Activated naive CD4-positive, alpha-beta T cell treated with anti-CD3 and anti-CD28 coated beads, Interleukin-2, amount 10 ng/mL, durations not matched to agents 7 days and 5 days (primary cell): Measurements from ENCODE around the gene SENP6.
"Not testable (repeated sequence)": the region's sequence is repeated elsewhere in the genome, so short reads cannot be mapped to it uniquely, and the experiment has no call there.

Source experiments
- CTCF ChIA-PET: fragments of 350-600 bp; sonication (Branson Sonifier 250); formaldehyde crosslinking; loops from one replicate; lab custom pipeline; 2021; ENCODE audit warnings: antibody characterized with exemption; lab: Charles Lee
- DNase-seq: peaks from one replicate; pipeline ENCODE4 v3.0.0-alpha.2; 2020
- H3K27ac Mint-ChIP-seq: one replicate; pipeline ENCODE4 v1.8.0; 2021; ENCODE audit warnings: mild to moderate bottlenecking, moderate library complexity, mixed read lengths
- H3K27me3 Mint-ChIP-seq: one replicate; pipeline ENCODE4 v1.8.0; 2021; ENCODE audit warnings: mild to moderate bottlenecking, mixed read lengths
- H3K36me3 Mint-ChIP-seq: one replicate; pipeline ENCODE4 v1.8.0; 2021; ENCODE audit warnings: mixed read lengths
- H3K4me1 Mint-ChIP-seq: one replicate; pipeline ENCODE4 v1.8.0; 2021; ENCODE audit warnings: mixed read lengths
- H3K4me3 Mint-ChIP-seq: one replicate; pipeline ENCODE4 v1.8.0; 2021; ENCODE audit warnings: mild to moderate bottlenecking, moderate library complexity, mixed read lengths
- H3K9me3 Mint-ChIP-seq: one replicate; pipeline ENCODE4 v1.8.0; 2021; ENCODE audit warnings: mixed read lengths

SENP6 gene

DNA sequence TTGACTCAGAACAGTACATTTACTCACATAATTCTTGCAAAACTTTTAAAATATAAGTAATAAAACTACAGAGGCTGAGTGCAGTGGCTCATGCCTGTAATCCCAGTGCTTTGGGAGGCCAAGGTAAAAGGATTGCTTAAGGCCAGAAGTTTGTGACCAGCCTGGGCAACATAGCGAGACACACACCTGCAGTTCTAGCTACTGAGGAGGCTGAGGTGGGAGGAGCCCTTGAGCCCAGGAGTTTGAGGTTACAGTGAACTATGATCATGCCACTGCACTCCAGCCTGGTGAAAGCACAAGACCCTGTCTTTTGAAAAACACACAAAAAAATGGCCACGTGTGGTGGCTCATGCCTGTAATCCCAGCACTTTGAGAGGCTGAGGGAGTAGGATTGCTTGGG is 125.5 kb downstream of the SENP6 start:
- Mint-ChIP-seq H3K27me3 (peaks cover 4% of the 10 kb centered on the region), H3K9me3 (no peaks in the 10 kb centered on the region), H3K4me1 (no peaks in the 10 kb centered on the region), H3K4me3 (no peak overlapping the region), H3K27ac (no peak overlapping the region), H3K36me3 (no peaks in the 10 kb centered on the region)
- no peak for DNase-seq
- CTCF ChIA-PET: no interaction called here

DNA sequence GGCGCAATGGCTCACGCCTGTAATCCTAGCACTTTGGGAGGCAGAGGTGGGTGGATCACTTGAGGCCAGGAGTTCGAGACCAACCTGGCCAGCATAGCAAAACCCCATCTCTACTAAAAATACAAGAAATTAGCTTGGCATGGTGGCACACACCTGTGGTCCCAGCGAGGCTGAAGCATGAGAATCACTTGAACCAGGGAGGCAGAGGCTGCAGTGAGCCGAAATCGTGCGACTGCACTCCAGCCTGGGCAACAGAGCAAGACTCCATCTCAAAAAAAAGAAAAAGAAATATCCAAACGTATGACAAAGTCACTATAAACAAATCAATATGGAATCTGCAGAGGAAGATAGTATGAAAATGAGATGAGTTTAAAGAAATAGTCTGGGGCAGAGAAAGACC is 129.3 kb downstream of the SENP6 start:
- H3K4me1 Mint-ChIP-seq, H3K4me3 Mint-ChIP-seq, H3K27ac Mint-ChIP-seq, H3K9me3 Mint-ChIP-seq, DNase-seq, H3K36me3 Mint-ChIP-seq, CTCF ChIA-PET: not testable (repeated sequence)
- peaks cover 10% of the 10 kb centered on the region for H3K27me3 Mint-ChIP-seq

DNA sequence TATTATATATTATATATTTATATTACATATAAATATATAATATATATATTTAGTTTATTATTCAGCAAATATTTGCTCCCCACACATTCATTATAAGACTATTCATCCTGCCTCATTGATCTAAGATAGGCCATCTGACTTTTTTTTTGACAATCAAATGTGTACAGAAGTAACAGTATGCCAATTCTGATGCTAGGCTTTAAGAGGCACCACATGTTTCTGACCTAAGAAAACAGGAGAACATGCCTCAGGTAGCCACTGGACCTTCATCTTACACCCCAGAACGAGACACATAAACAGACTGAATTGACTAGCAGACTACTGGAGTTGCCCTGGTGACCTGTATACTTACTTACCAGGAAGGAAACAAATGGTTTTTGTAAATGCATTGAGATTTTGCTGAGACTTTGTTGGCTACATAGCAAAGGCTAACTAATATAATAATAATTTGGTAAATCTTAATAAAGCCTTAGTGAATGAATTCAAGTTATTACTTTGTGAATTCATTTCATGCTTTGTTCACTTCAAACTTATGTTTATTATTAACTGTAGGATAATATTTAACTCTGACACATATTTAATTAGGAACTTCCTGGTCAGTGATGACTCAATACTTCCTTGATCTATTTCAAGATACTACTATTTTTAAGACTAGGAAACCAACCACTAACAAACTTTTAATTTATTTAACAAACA is 134.0 kb downstream of the SENP6 start:
- Mint-ChIP-seq H3K36me3 (no peaks in the 10 kb centered on the region), H3K4me3 (no peak overlapping the region), H3K4me1 (no peaks in the 10 kb centered on the region), H3K27me3 (peaks cover 13% of the 10 kb centered on the region), H3K9me3 (no peaks in the 10 kb centered on the region), H3K27ac (no peak overlapping the region)
- CTCF ChIA-PET: no interaction called here
- DNase-seq: no peak

DNA sequence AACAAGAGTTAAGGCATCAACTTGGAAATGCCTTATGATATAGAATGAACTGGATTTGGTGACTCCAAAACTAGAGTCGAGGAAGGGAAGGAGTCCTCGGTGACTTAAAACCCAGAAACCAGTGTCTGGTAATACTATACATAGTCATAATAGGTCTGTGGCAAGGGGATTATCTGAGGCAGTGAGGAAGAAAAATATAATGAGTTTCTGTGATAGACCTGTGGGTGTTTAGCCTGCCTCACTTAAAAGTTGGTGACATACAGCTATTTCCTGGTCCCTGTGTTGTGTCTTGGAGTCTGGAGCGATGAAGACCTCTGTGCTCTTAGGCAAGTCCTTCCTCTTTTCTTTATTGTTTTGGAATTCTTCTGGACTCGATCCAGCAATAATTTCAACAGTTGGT is 142.3 kb downstream of the SENP6 start:
- no peaks in the 10 kb centered on the region for H3K9me3 Mint-ChIP-seq

DNA sequence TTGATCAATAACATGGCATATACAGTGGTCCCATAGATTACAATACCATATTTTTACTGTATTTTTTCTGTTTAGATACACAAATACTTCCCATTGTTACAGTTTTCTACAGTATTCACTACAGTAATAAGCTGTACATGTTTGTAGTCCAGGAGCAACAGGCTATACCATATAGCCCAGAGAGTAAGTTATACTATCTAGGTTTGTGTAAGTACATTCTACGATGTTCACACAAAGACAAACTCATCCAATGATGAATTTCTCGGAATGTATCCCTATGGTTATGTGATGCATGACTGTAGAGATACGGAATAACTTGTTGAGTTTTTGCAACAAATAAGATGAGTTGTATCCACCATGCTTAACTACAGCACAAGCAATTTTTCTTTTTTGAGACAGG is 143.7 kb downstream of the SENP6 start:
- no peak for DNase-seq
- H3K27ac Mint-ChIP-seq: no peak overlapping the region
- peaks cover 15% of the 10 kb centered on the region for H3K4me1 Mint-ChIP-seq
- H3K9me3 Mint-ChIP-seq: no peaks in the 10 kb centered on the region
- no peak overlapping the region for H3K4me3 Mint-ChIP-seq
- CTCF ChIA-PET: no interaction called here
- H3K36me3 Mint-ChIP-seq: no peaks in the 10 kb centered on the region
- peaks cover 58% of the 10 kb centered on the region for H3K27me3 Mint-ChIP-seq

More for the DNA sequence above, 142.3 kb downstream of the SENP6 start:
- no peak for DNase-seq
- Mint-ChIP-seq H3K36me3 (no peaks in the 10 kb centered on the region), H3K4me3 (no peak overlapping the region), H3K27ac (no peak overlapping the region), H3K27me3 (peaks cover 48% of the 10 kb centered on the region), H3K4me1 (peaks cover 7% of the 10 kb centered on the region)
- CTCF ChIA-PET: no interaction called here

DNA sequence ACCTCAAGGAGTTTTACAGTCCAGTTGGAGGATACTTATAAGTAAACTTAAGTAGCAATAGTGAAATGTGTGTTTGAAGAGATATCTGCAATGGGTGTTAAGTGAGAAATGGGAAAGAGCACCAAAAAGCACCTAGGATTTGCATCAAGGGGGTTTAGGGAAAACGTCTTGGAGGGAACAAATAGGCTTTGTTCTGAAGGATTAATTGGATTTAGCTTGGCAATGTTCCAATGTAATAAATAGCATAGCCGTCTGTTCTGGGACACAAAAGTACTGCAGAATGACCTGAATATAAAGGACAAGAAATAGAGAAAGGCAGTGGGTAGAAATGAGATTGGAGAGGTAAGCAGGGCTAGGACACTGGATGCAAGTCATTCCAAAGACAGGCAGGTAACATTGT is 144.5 kb downstream of the SENP6 start:
- Mint-ChIP-seq H3K4me1 (peaks cover 17% of the 10 kb centered on the region), H3K36me3 (no peaks in the 10 kb centered on the region), H3K4me3 (no peak overlapping the region), H3K27me3 (peaks cover 64% of the 10 kb centered on the region), H3K27ac (no peak overlapping the region), H3K9me3 (no peaks in the 10 kb centered on the region)
- CTCF ChIA-PET: no interaction called here
- DNase-seq: no peak

DNA sequence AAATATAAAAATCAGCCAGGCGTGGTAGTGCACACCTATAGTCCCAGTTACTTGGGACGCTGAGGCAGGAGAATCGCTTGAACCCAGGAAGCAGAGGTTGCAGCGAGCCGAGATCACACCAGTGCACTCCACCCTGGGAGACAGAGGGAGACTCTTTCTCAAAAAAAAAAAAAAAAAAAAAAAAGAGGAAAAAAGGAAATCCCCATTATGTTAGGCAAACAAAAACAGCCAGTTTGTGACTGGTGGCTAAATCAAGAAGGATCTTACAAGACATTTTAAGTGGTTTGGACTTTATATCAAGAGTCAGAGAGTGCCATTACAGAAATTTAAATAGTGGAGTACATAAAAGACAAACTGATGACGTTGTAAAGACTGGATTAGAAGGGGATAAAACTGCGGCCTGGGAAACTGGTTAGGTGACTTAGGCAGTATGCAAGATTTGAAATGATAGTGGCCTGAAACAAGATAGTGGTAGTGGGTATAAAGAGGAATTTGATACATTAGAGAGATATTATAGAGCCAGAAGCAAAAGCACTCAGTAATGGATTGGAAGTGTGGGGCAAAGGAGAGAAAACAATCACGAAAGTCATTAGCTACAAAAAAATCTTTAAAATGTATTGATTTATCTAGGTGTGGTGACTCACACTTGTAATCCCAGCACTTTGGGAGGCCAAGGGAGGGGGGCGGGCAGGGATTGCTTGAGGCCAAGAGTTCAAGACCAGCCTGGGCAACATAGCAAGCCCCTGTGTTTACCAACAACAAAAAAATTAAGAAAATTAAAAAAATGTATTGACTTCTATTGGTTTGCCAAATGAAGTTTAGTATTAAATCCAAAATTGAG is 145.7 kb downstream of the SENP6 start:
- CTCF ChIA-PET: no interaction called here
- DNase-seq: no peak
- H3K4me1 Mint-ChIP-seq: peaks cover 17% of the 10 kb centered on the region
- H3K36me3 Mint-ChIP-seq: no peaks in the 10 kb centered on the region
- H3K27ac Mint-ChIP-seq: no peak overlapping the region
- no peaks in the 10 kb centered on the region for H3K9me3 Mint-ChIP-seq
- H3K27me3 Mint-ChIP-seq: peaks cover 62% of the 10 kb centered on the region
- no peak overlapping the region for H3K4me3 Mint-ChIP-seq

DNA sequence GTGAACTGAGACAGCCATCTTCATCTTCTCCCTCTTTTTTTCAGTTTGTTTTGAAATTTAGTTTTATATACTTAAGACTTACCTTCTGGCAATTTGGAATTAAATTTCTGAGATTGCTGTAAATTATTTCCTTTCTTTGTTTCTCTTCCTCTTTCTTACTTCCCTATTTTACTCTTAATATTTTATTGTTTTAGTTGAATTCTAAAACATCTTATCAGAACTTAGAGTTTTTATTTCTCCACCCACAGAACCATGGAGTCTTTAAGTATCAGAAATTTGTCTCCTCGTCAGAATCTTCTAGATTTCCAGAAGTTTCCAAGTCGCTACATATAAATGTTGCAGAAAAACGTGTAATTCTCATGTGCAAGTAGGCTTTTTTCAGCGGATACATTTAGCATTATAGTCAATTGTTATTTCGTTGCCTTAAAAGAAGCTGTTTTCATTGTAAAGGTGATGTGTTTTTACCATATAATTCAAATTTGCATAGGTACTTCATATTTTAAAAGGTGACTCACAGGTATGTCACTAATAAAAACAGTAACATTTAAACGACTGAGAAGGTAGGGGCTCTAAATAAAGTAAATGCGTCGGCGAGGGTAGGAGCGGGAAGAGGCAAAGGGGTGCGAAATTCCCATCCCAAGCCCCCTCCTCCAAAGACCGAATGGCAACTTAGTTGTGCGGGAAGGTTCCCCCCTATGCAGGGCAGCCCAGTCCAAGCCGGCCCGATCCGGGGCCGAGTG is 146.5 kb downstream of the SENP6 start:
- peak overlapping the region; percentile 76 for H3K4me3 Mint-ChIP-seq
- H3K9me3 Mint-ChIP-seq: no peaks in the 10 kb centered on the region
- CTCF ChIA-PET: no interaction called here
- DNase-seq: no peak
- peaks cover 59% of the 10 kb centered on the region for H3K27me3 Mint-ChIP-seq
- no peaks in the 10 kb centered on the region for H3K36me3 Mint-ChIP-seq
- H3K27ac Mint-ChIP-seq: no peak overlapping the region
- H3K4me1 Mint-ChIP-seq: peaks cover 17% of the 10 kb centered on the region

DNA sequence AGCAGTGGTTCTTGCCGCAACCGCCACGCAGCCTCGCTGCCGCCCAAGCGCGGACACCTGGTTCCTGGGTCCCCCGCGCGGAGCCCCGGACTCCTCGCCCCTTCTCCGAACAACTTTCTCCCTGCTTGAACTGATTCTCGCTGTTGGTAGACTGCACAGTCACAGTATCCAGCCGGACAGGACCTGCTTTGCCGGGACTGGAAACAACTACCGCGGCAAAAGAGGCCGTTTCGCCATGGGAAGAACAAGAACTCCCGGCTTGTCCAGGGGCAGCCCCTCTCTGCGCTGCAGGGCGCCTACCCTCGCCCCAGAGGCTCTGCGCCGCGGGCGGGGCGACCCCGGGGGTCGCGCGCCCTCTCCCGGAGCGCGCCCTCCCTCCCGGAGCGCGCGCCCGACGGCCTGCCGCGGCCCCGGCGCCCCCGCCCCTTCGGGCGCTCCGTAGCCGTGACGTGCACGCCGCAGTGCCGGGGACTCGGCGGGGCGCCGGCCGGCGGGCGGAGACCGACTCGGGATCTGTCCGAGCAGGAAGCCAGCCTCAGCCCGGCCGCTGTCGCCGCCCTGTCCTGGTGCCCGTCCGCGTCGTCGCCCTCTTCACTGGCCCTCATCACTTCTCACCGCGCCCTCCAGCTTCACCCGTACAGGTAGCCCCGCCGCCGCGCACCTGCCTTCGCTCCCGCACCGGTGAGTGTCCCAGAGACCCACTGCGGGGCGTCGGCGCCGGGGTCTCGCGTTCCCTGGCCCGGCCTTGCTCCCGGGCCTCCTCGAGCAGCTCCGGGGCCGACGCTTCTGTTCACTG is 147.3 kb downstream of the SENP6 start, which contains the start of gene MYO6:
Gene MYO6 (plus strand): TSS at position 497 of the 796 bp plus-strand sequence. CDS start 68,309 bp downstream, outside the sequence.
- H3K36me3 Mint-ChIP-seq: no peaks in the 10 kb centered on the region
- peak; percentile 56 for DNase-seq
- H3K4me1 Mint-ChIP-seq: peaks cover 17% of the 10 kb centered on the region
- H3K4me3 Mint-ChIP-seq: peak within 1 kb of the TSS; percentile 88
- no peak within 1 kb of the TSS for H3K27ac Mint-ChIP-seq
- no peaks in the 10 kb centered on the region for H3K9me3 Mint-ChIP-seq
- H3K27me3 Mint-ChIP-seq: peaks cover 59% of the 10 kb centered on the region
- CTCF ChIA-PET: no interaction called here

DNA sequence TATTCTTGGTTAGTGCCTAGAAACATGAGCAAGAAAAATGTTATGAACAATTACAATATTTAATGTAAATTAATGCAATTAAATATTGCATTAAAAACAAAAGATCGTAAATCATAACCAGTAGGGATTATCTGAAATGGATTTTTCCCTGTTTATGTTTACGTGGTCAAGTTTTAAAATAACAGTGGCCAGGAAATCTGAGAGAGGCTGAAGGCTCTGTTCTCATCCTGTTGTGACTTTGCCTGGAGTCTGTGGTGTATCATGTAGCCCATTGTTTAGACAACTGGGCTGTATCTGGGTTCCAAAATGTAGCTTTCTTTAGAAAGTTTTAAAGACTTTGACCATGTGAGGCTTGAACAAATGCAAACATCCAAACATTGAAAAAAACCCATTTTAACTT is 149.8 kb downstream of the SENP6 start:
- Mint-ChIP-seq H3K27me3 (peaks cover 44% of the 10 kb centered on the region), H3K4me3 (no peak overlapping the region), H3K36me3 (no peaks in the 10 kb centered on the region), H3K4me1 (peaks cover 17% of the 10 kb centered on the region), H3K27ac (no peak overlapping the region), H3K9me3 (no peaks in the 10 kb centered on the region)
- DNase-seq: no peak
- CTCF ChIA-PET: no interaction called here

DNA sequence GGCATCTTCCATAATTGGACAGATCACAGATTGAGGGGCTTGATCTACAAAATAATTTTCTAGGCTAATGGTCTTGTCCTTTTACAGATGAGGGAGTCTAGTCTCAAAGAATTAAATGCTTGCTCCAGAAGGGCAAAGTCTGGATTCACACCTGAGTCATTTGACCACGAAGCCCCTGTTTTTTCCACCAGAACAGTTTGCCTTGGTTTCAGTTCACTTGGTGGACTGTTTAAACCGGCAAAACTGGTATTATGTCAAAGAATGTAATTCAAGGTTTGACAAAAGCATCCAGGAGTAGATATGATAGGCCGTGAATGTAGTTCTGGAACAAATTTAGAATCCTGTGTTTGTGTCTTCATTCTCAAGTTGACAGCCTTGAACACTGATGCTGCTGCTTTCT is 150.7 kb downstream of the SENP6 start:
- DNase-seq: no peak
- Mint-ChIP-seq H3K4me1 (peaks cover 17% of the 10 kb centered on the region), H3K36me3 (no peaks in the 10 kb centered on the region), H3K27ac (no peak overlapping the region), H3K9me3 (no peaks in the 10 kb centered on the region), H3K4me3 (no peak overlapping the region), H3K27me3 (peaks cover 35% of the 10 kb centered on the region)
- CTCF ChIA-PET: no interaction called here

DNA sequence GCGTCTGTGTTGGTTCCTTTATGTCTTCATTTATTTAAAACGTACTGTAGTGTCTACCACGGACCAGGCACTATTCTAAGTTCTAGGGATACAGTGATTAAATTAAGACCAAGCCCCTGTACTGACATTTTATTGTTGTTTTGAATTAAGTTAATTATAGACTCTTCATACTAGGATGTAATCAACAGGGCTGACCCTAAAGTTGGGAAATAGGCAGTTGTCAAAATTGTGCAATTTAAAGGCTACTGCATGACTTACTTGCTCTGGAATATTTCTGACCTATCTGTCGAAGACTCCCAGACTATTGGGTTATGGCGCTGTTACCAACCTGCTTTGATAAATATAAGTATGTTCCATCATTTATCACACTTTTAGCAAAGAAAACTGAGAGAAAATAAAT is 154.0 kb downstream of the SENP6 start:
- Mint-ChIP-seq H3K4me1 (peaks cover 2% of the 10 kb centered on the region), H3K9me3 (no peaks in the 10 kb centered on the region), H3K4me3 (no peak overlapping the region), H3K27me3 (peaks cover 7% of the 10 kb centered on the region), H3K27ac (no peak overlapping the region), H3K36me3 (no peaks in the 10 kb centered on the region)
- no peak for DNase-seq
- CTCF ChIA-PET: no interaction called here

DNA sequence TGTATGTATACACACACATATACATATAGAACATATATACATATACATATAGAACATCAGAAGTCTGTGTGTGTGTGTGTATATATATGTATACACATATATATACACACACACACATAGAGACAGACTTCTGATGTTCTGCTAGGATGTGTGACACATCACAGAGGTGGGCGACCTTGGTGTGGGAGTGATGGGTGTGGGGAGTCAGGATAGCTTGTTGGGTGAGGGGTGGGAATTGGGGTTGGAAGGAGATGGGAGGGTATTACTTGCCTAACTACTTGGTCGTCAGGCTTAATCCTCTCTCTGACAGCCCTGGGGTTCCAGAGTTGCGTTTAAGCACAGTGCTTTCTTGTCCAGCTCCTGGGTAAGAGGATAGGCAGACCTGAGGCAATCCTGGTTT is 155.6 kb downstream of the SENP6 start:
- no peak for DNase-seq
- CTCF ChIA-PET: no interaction called here
- H3K9me3 Mint-ChIP-seq: no peaks in the 10 kb centered on the region
- H3K36me3 Mint-ChIP-seq: no peaks in the 10 kb centered on the region
- H3K27ac Mint-ChIP-seq: no peak overlapping the region
- H3K4me3 Mint-ChIP-seq: no peak overlapping the region
- peaks cover 4% of the 10 kb centered on the region for H3K27me3 Mint-ChIP-seq
- H3K4me1 Mint-ChIP-seq: no peaks in the 10 kb centered on the region

DNA sequence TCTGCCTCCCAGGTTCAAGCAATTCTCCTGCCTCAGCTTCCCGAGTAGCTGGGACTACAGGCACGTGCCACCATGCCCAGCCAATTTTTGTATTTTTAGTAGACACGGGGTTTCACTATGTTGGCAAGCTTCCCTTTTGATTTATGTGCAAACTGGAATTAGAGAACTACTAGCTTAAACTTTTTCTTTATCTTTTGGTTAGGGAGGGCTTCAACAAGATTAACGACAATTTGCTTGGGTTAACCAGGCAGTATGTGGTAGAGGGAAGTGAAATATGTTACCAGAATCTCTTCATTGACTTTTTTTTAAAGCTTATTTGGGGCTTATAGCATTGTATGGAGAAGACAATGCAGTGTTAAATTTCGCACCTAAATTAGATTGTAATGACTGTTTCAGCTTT is 156.4 kb downstream of the SENP6 start:
- Mint-ChIP-seq H3K9me3 (no peaks in the 10 kb centered on the region), H3K4me3 (no peak overlapping the region), H3K27ac (no peak overlapping the region), H3K27me3 (peaks cover 4% of the 10 kb centered on the region), H3K4me1 (no peaks in the 10 kb centered on the region), H3K36me3 (no peaks in the 10 kb centered on the region)
- CTCF ChIA-PET: no interaction called here
- DNase-seq: no peak
